Osteoblast (primary cell): ENCODE results near the gene ATP6V1G3. TPM values are rescaled to one million over a fixed set of nuclear protein-coding genes. Genes with fewer than 3 reads are reported as not detected.
"Not testable (repeated sequence)": the region's sequence is repeated elsewhere in the genome, so short reads cannot be mapped to it uniquely, and the experiment has no call there.

Experiments
- DNase-seq: peaks from one replicate; pipeline ENCODE4 v3.0.0; 2011; ENCODE audit warnings: low spot score, mixed read lengths; ENCODE audit not compliant: insufficient read length; ENCODE audit errors: missing footprints
- H2AFZ ChIP-seq: 2 replicates; pipeline ENCODE4 v1.6.0; 2011; ENCODE audit warnings: mild to moderate bottlenecking, low read length
- H3K27ac ChIP-seq: 2 replicates; pipeline ENCODE4 v1.5.1; 2011; ENCODE audit warnings: mild to moderate bottlenecking, low read depth, low read length, moderate library complexity
- H3K27me3 ChIP-seq: 2 replicates; pipeline ENCODE4 v1.6.0; 2012; ENCODE audit warnings: mild to moderate bottlenecking, control low read depth, inconsistent platforms, low read length, moderate library complexity; ENCODE audit not compliant: insufficient read depth
- H3K36me3 ChIP-seq: 2 replicates; pipeline ENCODE4 v1.5.1; 2011; ENCODE audit warnings: mild to moderate bottlenecking, low read length, control low read depth, moderate library complexity; ENCODE audit not compliant: insufficient read depth
- H3K4me1 ChIP-seq: 2 replicates; pipeline ENCODE4 v1.5.1; 2011; ENCODE audit warnings: mild to moderate bottlenecking, low read length, control low read depth, moderate library complexity; ENCODE audit not compliant: insufficient read depth
- H3K4me2 ChIP-seq: 2 replicates; pipeline ENCODE4 v1.6.0; 2011; ENCODE audit warnings: mild to moderate bottlenecking, low read length; ENCODE audit not compliant: insufficient read depth
- H3K4me3 ChIP-seq: fragments of 200-600 bp; sonication (generic); 3 replicates; pipeline ENCODE4 v1.5.1; 2012; ENCODE audit warnings: mild to moderate bottlenecking, low read length, inconsistent platforms; ENCODE audit not compliant: insufficient read depth
- H3K79me2 ChIP-seq: 2 replicates; pipeline ENCODE4 v1.6.0; 2012; ENCODE audit warnings: mild to moderate bottlenecking, low read length, control low read depth, inconsistent platforms; ENCODE audit not compliant: insufficient read depth
- H3K9me3 ChIP-seq: 2 replicates; pipeline ENCODE4 v1.5.1; 2011; ENCODE audit warnings: low read depth, low read length, control low read depth
- H4K20me1 ChIP-seq: 2 replicates; pipeline ENCODE4 v1.6.0; 2012; ENCODE audit warnings: mild to moderate bottlenecking, low read length, control low read depth; ENCODE audit not compliant: insufficient read depth
- CTCF ChIP-seq: IDR thresholded peaks from 2 replicates; pipeline ENCODE4 v1.5.1; 2011; ENCODE audit warnings: mild to moderate bottlenecking, low read depth, low read length, moderate library complexity; ENCODE audit errors: extremely low read depth
- total RNA-seq: library from RNA; depleted of rRNA; stranded (reverse); fragments of >200 nt; gene quantifications from 2 replicates; pipeline ENCODE4 v1.2.3, GENCODE V29; 2012

ATP6V1G3 gene
- total RNA-seq, 1 donor = 0.36 TPM

GRCh38 chr1:198530953-198531352 lies 9.5 kb downstream of the ATP6V1G3 start:
- Histone ChIP-seq H3K4me2 (no peak overlapping the region), H3K36me3 (no peaks in the 10 kb centered on the region), H3K27me3 (no peaks in the 10 kb centered on the region), H3K79me2 (no peaks in the 10 kb centered on the region), H3K4me1 (peaks cover 25% of the 10 kb centered on the region), H3K9me3 (no peaks in the 10 kb centered on the region), H2AFZ (no peak overlapping the region), H4K20me1 (no peaks in the 10 kb centered on the region), H3K27ac (no peak overlapping the region), H3K4me3 (no peak overlapping the region)
- TF ChIP-seq CTCF = no peak
- no peak for DNase-seq

DNA sequence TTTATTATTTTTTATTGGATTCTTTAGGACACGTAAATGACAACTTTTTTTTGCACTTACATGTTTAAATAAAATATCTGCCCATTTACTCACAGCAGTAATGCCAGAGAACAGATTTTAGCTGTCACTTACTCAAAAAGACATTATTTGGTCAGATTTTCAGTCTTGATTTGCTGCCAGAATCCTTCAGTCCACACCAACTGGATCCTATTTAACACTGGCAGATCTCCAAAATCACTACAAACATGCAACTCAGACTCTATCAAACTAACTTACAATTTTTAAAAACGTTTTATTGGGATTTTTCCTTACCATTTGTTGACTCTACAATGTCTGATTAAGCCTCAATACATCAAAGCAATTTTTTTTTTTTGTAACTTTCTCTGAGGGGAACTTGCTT lies 11.1 kb downstream of the ATP6V1G3 start:
- no peaks in the 10 kb centered on the region for H3K9me3 ChIP-seq
- H3K4me1 ChIP-seq = peaks cover 25% of the 10 kb centered on the region
- no peaks in the 10 kb centered on the region for H4K20me1 ChIP-seq
- H3K4me3 ChIP-seq = no peak overlapping the region
- peak; percentile 42 for DNase-seq
- H3K36me3 ChIP-seq = no peaks in the 10 kb centered on the region
- TF ChIP-seq CTCF = no peak
- H3K4me2 ChIP-seq = peak overlapping the region; percentile 5
- no peaks in the 10 kb centered on the region for H3K79me2 ChIP-seq
- no peaks in the 10 kb centered on the region for H3K27me3 ChIP-seq
- no peak overlapping the region for H2AFZ ChIP-seq
- H3K27ac ChIP-seq = no peak overlapping the region

DNA sequence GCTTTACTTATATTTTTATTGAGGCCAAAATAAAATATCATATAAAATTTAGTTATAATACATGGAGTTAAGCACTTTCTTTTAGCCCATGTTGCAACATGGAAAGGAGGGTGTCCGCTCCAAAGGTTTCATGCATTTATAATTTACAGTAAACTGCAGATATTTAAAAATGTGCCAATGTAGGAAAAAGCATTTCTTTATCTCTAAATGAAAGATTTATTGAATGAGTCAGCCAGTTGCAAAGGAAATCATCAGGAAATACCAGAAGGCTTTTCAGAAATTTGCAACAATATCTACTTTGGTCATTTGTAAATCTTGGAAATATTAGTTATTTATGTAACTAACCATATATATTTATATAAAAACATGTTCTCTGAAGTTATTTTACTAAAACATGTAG lies 12.1 kb downstream of the ATP6V1G3 start:
- Histone ChIP-seq H3K27ac (no peak overlapping the region), H3K9me3 (no peaks in the 10 kb centered on the region), H3K36me3 (no peaks in the 10 kb centered on the region), H2AFZ (no peak overlapping the region), H3K4me2 (peak overlapping the region; percentile 20), H3K4me3 (no peak overlapping the region), H3K27me3 (no peaks in the 10 kb centered on the region), H3K4me1 (peaks cover 25% of the 10 kb centered on the region), H3K79me2 (no peaks in the 10 kb centered on the region), H4K20me1 (no peaks in the 10 kb centered on the region)
- TF ChIP-seq CTCF = no peak
- DNase-seq = no peak

DNA sequence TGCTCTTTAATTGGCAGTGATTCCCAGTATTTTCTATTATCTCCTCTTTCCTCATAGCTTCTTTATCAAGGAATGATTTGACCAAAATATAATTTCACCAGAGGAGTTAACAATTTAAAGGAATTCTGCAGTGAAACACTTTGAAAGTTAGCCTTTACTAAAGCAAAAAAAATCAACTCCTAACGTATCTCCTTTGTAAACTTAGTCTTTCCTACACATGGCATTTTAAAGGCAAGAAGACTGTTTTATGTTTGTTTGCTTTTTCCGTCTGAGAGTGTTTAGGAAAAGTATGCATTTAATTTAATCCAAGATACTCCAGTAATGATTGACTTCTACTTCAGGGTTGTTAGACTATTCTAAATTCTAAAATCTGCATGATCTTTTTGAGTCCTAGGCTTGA lies 15.9 kb downstream of the ATP6V1G3 start:
- Histone ChIP-seq H3K36me3 (no peaks in the 10 kb centered on the region), H2AFZ (no peak overlapping the region)

DNA sequence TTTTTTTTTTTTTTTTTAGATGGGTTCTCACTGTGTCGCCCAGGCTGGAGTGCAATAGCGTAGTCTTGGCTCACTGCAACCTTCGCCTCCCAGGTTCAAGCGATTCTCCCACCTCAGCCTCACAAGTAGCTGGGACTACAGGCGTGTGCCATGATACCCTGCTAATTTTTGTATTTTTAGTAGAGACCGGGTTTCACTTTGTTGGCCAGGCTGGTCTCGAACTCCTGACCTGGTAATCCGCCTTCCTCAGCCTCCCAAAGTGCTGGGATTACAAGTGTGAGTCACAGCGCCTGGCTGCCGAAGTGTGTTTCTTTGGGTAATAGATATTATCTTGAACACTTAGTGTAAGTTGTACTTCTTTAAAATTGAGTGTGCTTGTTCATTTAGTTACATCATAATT lies 16.4 kb downstream of the ATP6V1G3 start:
- not testable (repeated sequence) for H3K36me3 ChIP-seq, DNase-seq, H3K27me3 ChIP-seq, H2AFZ ChIP-seq, H3K4me3 ChIP-seq, H4K20me1 ChIP-seq, H3K9me3 ChIP-seq, H3K4me2 ChIP-seq, H3K79me2 ChIP-seq, H3K27ac ChIP-seq
- peaks cover 16% of the 10 kb centered on the region for H3K4me1 ChIP-seq

More for the DNA sequence above, 15.9 kb downstream of the ATP6V1G3 start:
- peaks cover 18% of the 10 kb centered on the region for H3K4me1 ChIP-seq
- TF ChIP-seq CTCF = no peak
- H3K4me2 ChIP-seq = no peak overlapping the region
- no peaks in the 10 kb centered on the region for H3K79me2 ChIP-seq
- no peaks in the 10 kb centered on the region for H3K27me3 ChIP-seq
- H3K27ac ChIP-seq = no peak overlapping the region
- no peaks in the 10 kb centered on the region for H4K20me1 ChIP-seq
- H3K4me3 ChIP-seq = no peak overlapping the region
- no peaks in the 10 kb centered on the region for H3K9me3 ChIP-seq
- no peak for DNase-seq
